Measurements from ENCODE around the gene AASDHPPT.
"Not testable (repeated sequence)": the region's sequence is repeated elsewhere in the genome, so short reads cannot be mapped to it uniquely, and the experiment has no call there.

Gene AASDHPPT

GRCh38 chr11:106051103-106051502 lies 26.4 kb upstream of the AASDHPPT start:
- TF ChIP-seq ARNTL (CRISPR knock-in tag; IDR thresholded peaks at IDR 0.05; ENCODE audit: borderline replicate concordance, low read depth) (no peak), ZNF565 (CRISPR knock-in tag; conservative IDR thresholded peaks at IDR 0.05; ENCODE audit: low read depth) (no peak)
- ATAC-seq, result no peak

GRCh38 chr11:106058377-106058776 lies 19.1 kb upstream of the AASDHPPT start:
- ATAC-seq, result not testable (repeated sequence)

- TF ChIP-seq ISL1 (CRISPR knock-in tag; IDR thresholded peaks at IDR 0.05) (no peak), CREB5 (CRISPR knock-in tag; IDR thresholded peaks at IDR 0.05; ENCODE audit: low read depth) (no peak), ESRRG (CRISPR knock-in tag; IDR thresholded peaks at IDR 0.05) (no peak), SNAI2 (CRISPR knock-in tag; IDR thresholded peaks at IDR 0.05) (no peak), ZFP30 (CRISPR knock-in tag; IDR thresholded peaks at IDR 0.05) (no peak), TOX (CRISPR knock-in tag; IDR thresholded peaks at IDR 0.05; ENCODE audit: borderline replicate concordance) (no peak), BACH2 (CRISPR knock-in tag; IDR thresholded peaks at IDR 0.05; ENCODE audit: borderline replicate concordance) (no peak), ARNTL (CRISPR knock-in tag; IDR thresholded peaks at IDR 0.05; ENCODE audit: borderline replicate concordance, low read depth) (no peak), ZNF70 (CRISPR knock-in tag; IDR thresholded peaks at IDR 0.05) (no peak), CSRNP3 (CRISPR knock-in tag; IDR thresholded peaks at IDR 0.05) (no peak), ZNF8 (CRISPR knock-in tag; IDR thresholded peaks at IDR 0.05) (no peak), TSHZ2 (CRISPR knock-in tag; IDR thresholded peaks at IDR 0.05) (no peak), ZFP3 (CRISPR knock-in tag; IDR thresholded peaks at IDR 0.05) (no peak), ZNF565 (CRISPR knock-in tag; conservative IDR thresholded peaks at IDR 0.05; ENCODE audit: low read depth) (no peak), PPARA (CRISPR knock-in tag; IDR thresholded peaks at IDR 0.05; ENCODE audit: borderline replicate concordance) (no peak)
- no peak for ATAC-seq
Observed at GRCh38 chr11:106059617-106060016, 17.8 kb upstream of the AASDHPPT start.

- no peak for ATAC-seq
Observed at GRCh38 chr11:106061249-106061784, 16.1 kb upstream of the AASDHPPT start.

More at GRCh38 chr11:106061249-106061784, 16.1 kb upstream of the AASDHPPT start:
- TF ChIP-seq ZNF70 (CRISPR knock-in tag; IDR thresholded peaks at IDR 0.05) (no peak), ZC3H10 (CRISPR knock-in tag; IDR thresholded peaks at IDR 0.05) (no peak), ISL1 (CRISPR knock-in tag; IDR thresholded peaks at IDR 0.05) (no peak), TSHZ2 (CRISPR knock-in tag; IDR thresholded peaks at IDR 0.05) (no peak), ZFP30 (CRISPR knock-in tag; IDR thresholded peaks at IDR 0.05) (no peak), CREB5 (CRISPR knock-in tag; IDR thresholded peaks at IDR 0.05; ENCODE audit: low read depth) (no peak), TOX (CRISPR knock-in tag; IDR thresholded peaks at IDR 0.05; ENCODE audit: borderline replicate concordance) (no peak), CSDC2 (CRISPR knock-in tag; IDR thresholded peaks at IDR 0.05) (no peak), ESRRG (CRISPR knock-in tag; IDR thresholded peaks at IDR 0.05) (no peak), CSRNP3 (CRISPR knock-in tag; IDR thresholded peaks at IDR 0.05) (no peak), ZNF8 (CRISPR knock-in tag; IDR thresholded peaks at IDR 0.05) (no peak), PATZ1 (CRISPR knock-in tag; IDR thresholded peaks at IDR 0.05; ENCODE audit: borderline replicate concordance) (no peak), ZNF565 (CRISPR knock-in tag; conservative IDR thresholded peaks at IDR 0.05; ENCODE audit: low read depth) (no peak)

All from SK-N-SH treated with all-trans-retinoic acid at 6 μM for 48 hours (cell line).